Upper lobe of right lung (tissue), 1 donor: ENCODE data around the gene TAF4B. TPM values are rescaled to one million over a fixed set of nuclear protein-coding genes. Genes with fewer than 3 reads are reported as not detected.
"Not testable (repeated sequence)": the region's sequence is repeated elsewhere in the genome, so short reads cannot be mapped to it uniquely, and the experiment has no call there.

ENCODE experiments used
- ATAC-seq: fragments of 200-7000 bp; cut with Tn5 transposase; one replicate; pipeline ENCODE4 v1.9.1; 2020; ENCODE audit warnings: mild to moderate bottlenecking, moderate library complexity
- DNase-seq: peaks from one replicate; pipeline ENCODE4 v3.0.0-alpha.2; 2020
- H3K27ac ChIP-seq: fragments of 200-600 bp; one replicate; pipeline ENCODE4 v1.8.0; 2022
- H3K27me3 ChIP-seq: fragments of 200-600 bp; one replicate; pipeline ENCODE4 v1.8.0; 2022; ENCODE audit warnings: mild to moderate bottlenecking
- H3K36me3 ChIP-seq: fragments of 200-600 bp; one replicate; pipeline ENCODE4 v1.8.0; 2022
- H3K4me1 ChIP-seq: fragments of 200-600 bp; one replicate; pipeline ENCODE4 v1.8.0; 2022
- H3K4me3 ChIP-seq: fragments of 200-600 bp; one replicate; pipeline ENCODE4 v1.8.0; 2022; ENCODE audit warnings: mild to moderate bottlenecking
- H3K9me3 ChIP-seq: fragments of 200-600 bp; one replicate; pipeline ENCODE4 v1.8.0; 2022
- intact Hi-C: fragments of 100-400 bp; cut with DNase I; formaldehyde crosslinking; loops from one replicate; pipeline ENCODE4 v1.11.0; 2022
- total RNA-seq: library from RNA; stranded (reverse); fragmentation: NEBNext Ultra II Directional; extraction: Animal tissue kit (Norgen Biotek cat#: 25700); gene quantifications from one replicate; pipeline ENCODE4 v1.2.1, GENCODE V29; 2021
- TF ChIP-seq, protein P1 (sequence below): fragments of 200-600 bp; IDR thresholded peaks from one replicate; pipeline ENCODE4 v1.8.0; 2022; ENCODE audit warnings: antibody characterized with exemption
- donor health status: DM: no; HTN: yes; CAD: no; lungs with severe emphysema.

The TAF4B gene
- total RNA-seq, 1 donor from 2014 or later: 3.3 TPM

DNA sequence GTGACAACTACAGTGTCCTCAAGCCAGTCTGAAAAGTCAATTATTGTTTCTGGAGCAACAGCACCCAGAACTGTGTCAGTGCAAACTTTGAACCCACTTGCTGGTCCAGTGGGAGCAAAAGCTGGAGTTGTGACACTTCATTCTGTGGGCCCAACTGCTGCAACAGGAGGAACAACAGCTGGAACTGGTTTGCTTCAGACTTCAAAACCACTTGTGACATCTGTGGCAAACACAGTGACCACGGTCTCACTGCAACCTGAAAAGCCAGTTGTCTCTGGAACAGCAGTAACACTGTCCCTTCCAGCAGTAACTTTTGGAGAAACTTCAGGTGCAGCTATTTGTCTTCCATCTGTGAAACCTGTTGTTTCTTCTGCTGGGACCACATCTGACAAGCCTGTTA lies 59.8 kb downstream of the TAF4B start:
- Histone ChIP-seq H3K4me1 (no peaks in the 10 kb centered on the region), H3K4me3 (no peak overlapping the region), H3K27me3 (no peaks in the 10 kb centered on the region), H3K36me3 (no peaks in the 10 kb centered on the region), H3K27ac (no peak overlapping the region), H3K9me3 (no peaks in the 10 kb centered on the region)
- DNase-seq (no peak), ATAC-seq (no peak)
- TF ChIP-seq, protein P1, sequence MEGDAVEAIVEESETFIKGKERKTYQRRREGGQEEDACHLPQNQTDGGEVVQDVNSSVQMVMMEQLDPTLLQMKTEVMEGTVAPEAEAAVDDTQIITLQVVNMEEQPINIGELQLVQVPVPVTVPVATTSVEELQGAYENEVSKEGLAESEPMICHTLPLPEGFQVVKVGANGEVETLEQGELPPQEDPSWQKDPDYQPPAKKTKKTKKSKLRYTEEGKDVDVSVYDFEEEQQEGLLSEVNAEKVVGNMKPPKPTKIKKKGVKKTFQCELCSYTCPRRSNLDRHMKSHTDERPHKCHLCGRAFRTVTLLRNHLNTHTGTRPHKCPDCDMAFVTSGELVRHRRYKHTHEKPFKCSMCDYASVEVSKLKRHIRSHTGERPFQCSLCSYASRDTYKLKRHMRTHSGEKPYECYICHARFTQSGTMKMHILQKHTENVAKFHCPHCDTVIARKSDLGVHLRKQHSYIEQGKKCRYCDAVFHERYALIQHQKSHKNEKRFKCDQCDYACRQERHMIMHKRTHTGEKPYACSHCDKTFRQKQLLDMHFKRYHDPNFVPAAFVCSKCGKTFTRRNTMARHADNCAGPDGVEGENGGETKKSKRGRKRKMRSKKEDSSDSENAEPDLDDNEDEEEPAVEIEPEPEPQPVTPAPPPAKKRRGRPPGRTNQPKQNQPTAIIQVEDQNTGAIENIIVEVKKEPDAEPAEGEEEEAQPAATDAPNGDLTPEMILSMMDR: no peak
- intact Hi-C loops: no loop called here

DNA sequence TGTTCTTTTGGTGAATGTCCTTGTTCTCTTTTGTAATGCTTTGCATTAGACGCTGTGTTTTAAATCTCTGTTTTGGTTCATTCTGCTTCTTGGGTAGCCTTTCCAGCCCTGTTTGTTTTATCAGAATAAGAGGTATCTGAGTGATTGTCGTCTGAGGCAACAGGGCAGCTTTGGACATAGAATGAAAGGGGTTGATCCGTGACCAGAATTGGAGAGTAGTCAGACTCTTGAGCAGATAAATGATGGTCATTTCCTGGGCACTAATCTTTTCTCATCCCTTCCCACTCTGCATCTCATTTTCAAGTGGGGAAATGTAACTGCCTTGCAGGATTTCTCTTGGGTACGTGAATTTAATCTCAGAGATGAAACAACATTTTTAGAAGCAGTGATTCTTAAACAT lies 61.4 kb downstream of the TAF4B start:
- DNase-seq: no peak
- Histone ChIP-seq H3K4me3 (no peak overlapping the region), H3K36me3 (no peaks in the 10 kb centered on the region), H3K4me1 (no peaks in the 10 kb centered on the region), H3K9me3 (no peaks in the 10 kb centered on the region), H3K27ac (no peak overlapping the region), H3K27me3 (no peaks in the 10 kb centered on the region)
- intact Hi-C loops: no loop called here
- no peak for ATAC-seq
- TF ChIP-seq, protein P1: no peak

DNA sequence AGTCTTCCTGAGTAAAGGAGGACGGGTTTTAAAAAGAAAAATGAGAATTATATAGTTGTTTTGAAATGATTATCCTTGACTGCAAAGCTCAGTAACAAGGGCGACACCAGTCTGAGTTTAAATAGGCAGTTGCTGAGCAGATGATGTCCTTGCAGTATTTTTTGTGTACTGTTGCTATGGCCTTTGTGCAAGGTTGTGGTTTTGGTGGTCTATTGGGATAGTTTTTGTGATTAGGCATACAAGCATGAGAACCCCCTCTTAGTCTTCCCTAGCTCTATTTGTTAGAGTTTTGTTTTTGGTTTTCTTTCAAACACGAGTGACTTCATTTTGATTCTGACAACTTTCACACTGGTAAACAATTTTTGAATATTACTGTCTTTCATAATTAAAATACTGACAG lies 64.1 kb downstream of the TAF4B start:
- intact Hi-C loops: no loop called here

DNA sequence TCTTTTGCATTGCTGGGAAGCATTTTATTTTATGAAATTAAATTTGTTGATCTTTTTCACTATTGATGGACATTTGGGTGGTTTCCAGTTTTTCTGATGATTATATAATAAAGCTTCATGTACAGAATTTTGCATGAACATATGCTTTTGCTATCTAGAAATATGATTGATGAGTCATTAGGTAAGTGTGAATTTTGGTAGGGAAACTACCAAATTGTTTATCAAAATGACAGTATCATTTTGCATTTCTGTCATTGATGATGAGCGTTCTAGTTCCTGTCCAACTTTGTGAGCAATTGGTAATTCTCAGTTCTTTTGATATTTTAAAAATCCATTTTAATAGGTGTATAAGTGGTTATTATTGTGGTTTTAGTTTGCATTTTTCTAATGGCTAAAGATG lies 67.7 kb downstream of the TAF4B start:
- TF ChIP-seq, protein P1: no peak
- Histone ChIP-seq H3K27ac (no peak overlapping the region), H3K4me1 (no peaks in the 10 kb centered on the region), H3K36me3 (no peaks in the 10 kb centered on the region), H3K9me3 (no peaks in the 10 kb centered on the region), H3K27me3 (no peaks in the 10 kb centered on the region), H3K4me3 (no peak overlapping the region)
- intact Hi-C loops: no loop called here
- no peak for DNase-seq
- no peak for ATAC-seq

More for the DNA sequence above, 64.1 kb downstream of the TAF4B start:
- Histone ChIP-seq H3K4me1 (no peaks in the 10 kb centered on the region), H3K27me3 (no peaks in the 10 kb centered on the region), H3K4me3 (no peak overlapping the region), H3K9me3 (no peaks in the 10 kb centered on the region), H3K36me3 (no peaks in the 10 kb centered on the region), H3K27ac (no peak overlapping the region)
- no peak for ATAC-seq
- no peak for DNase-seq
- TF ChIP-seq, protein P1: no peak

DNA sequence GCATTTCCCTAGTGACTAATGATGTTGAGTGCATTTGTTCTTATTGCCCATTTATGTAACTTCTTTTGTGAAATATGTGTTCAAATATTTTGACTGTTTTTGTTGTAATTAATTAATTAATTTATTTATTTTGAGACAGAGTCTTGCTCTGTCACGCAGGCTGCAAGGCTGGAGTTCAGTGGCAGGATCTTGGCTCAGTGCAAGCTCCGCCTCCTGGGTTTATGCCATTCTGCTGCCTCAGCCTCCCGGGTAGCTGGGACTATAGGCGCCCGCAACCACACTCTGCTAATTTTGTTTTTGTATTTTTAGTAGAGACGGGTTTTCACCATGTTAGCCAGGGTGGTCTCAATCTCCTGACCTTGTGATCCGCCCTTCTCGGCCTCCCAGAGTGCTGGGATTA lies 71.9 kb downstream of the TAF4B start:
- H3K4me3 ChIP-seq: no peak overlapping the region
- ATAC-seq (no peak), DNase-seq (no peak)
- TF ChIP-seq, protein P1: no peak
- H3K4me1 ChIP-seq: no peaks in the 10 kb centered on the region
- no peaks in the 10 kb centered on the region for H3K36me3 ChIP-seq
- no peak overlapping the region for H3K27ac ChIP-seq
- intact Hi-C loops: no loop called here
- no peaks in the 10 kb centered on the region for H3K27me3 ChIP-seq
- H3K9me3 ChIP-seq: no peaks in the 10 kb centered on the region

DNA sequence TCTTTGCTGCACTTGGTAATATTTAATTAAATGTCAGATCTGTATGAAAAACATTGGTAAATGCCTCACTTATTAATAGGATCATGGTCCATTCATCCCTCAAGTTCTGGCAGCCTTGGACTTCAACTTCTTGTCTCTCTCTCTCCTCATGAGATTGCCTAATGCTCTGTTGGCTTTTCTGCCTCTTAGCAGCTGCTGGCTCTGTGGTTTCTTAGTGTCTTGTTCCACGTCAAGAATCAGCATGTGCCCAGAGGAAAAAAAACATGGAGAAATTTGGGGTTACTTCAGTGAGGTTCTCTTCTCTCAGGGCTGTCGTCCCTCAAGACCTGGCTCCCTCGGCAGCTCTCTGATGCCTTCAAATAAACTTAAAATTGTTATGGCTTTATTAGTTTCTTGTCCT lies 75.4 kb downstream of the TAF4B start:
- H3K36me3 ChIP-seq: no peaks in the 10 kb centered on the region
- TF ChIP-seq, protein P1: no peak
- no peaks in the 10 kb centered on the region for H3K4me1 ChIP-seq
- H3K9me3 ChIP-seq: no peaks in the 10 kb centered on the region
- intact Hi-C loops: no loop called here
- no peak overlapping the region for H3K4me3 ChIP-seq
- ATAC-seq: peak; percentile 62
- H3K27ac ChIP-seq: no peak overlapping the region
- no peak for DNase-seq
- no peaks in the 10 kb centered on the region for H3K27me3 ChIP-seq

DNA sequence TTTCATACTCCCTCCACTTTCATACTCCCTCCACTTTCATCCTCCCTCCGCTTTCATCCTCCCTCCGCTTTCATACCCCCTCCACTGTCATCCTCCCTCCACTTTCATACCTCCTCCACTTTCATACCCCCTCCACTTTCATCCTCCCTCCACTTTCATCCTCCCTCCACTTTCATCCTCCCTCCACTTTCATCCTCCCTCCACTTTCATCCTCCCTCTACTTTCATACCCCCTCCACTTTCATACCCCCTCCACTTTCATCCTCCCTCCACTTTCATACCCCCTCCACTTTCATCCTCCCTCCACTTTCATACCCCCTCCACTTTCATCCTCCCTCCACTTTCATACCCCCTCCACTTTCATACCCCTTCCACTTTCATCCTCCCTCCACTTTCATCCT lies 77.0 kb downstream of the TAF4B start:
- ATAC-seq, intact Hi-C loops: not testable (repeated sequence)

More for the DNA sequence above, 77.0 kb downstream of the TAF4B start:
- H3K4me1 ChIP-seq, DNase-seq, H3K27me3 ChIP-seq, H3K27ac ChIP-seq, H3K36me3 ChIP-seq, H3K4me3 ChIP-seq, H3K9me3 ChIP-seq: not testable (repeated sequence)
